Measurements from ENCODE around the gene ZDHHC14. TPM values are rescaled to one million over a fixed set of nuclear protein-coding genes. Genes with fewer than 3 reads are reported as not detected.
"Not testable (repeated sequence)": the region's sequence is repeated elsewhere in the genome, so short reads cannot be mapped to it uniquely, and the experiment has no call there.

Gene ZDHHC14
- total and polyA plus RNA-seq, 3 donors from 2014 or later = 28.5 to 74.9 (median 67.9) TPM

- no peak for TF ChIP-seq POLR2A (IDR thresholded peaks at IDR 0.05)
- TF ChIP-seq, protein P1, sequence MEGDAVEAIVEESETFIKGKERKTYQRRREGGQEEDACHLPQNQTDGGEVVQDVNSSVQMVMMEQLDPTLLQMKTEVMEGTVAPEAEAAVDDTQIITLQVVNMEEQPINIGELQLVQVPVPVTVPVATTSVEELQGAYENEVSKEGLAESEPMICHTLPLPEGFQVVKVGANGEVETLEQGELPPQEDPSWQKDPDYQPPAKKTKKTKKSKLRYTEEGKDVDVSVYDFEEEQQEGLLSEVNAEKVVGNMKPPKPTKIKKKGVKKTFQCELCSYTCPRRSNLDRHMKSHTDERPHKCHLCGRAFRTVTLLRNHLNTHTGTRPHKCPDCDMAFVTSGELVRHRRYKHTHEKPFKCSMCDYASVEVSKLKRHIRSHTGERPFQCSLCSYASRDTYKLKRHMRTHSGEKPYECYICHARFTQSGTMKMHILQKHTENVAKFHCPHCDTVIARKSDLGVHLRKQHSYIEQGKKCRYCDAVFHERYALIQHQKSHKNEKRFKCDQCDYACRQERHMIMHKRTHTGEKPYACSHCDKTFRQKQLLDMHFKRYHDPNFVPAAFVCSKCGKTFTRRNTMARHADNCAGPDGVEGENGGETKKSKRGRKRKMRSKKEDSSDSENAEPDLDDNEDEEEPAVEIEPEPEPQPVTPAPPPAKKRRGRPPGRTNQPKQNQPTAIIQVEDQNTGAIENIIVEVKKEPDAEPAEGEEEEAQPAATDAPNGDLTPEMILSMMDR (IDR thresholded peaks at IDR 0.05) = no peak
- H3K36me3 ChIP-seq (ENCODE audit: low read depth, missing control alignments) = no peaks in the 10 kb centered on the region
- H3K27me3 ChIP-seq = no peaks in the 10 kb centered on the region
- WGBS, 2 donors = 87 to 91% methylated on average over 13 to 17 of the region's 17 CpGs
- H3K27ac ChIP-seq = no peak overlapping the region
- DNase-seq = no peak
- no peaks in the 10 kb centered on the region for H3K4me1 ChIP-seq
- H3K9me3 ChIP-seq = no peaks in the 10 kb centered on the region
- intact Hi-C loops (cut with DNase I; ENCODE audit: low total_unique reads) = no loop called here
- no peak overlapping the region for H3K4me3 ChIP-seq
Measured at GRCh38 chr6:157695301-157696040, 314.5 kb downstream of the ZDHHC14 start.

- intact Hi-C loops (cut with DNase I; ENCODE audit: low total_unique reads) = no loop called here
- no peak overlapping the region for H3K27ac ChIP-seq
Measured at GRCh38 chr6:157699777-157700636, 319.0 kb downstream of the ZDHHC14 start.

DNA sequence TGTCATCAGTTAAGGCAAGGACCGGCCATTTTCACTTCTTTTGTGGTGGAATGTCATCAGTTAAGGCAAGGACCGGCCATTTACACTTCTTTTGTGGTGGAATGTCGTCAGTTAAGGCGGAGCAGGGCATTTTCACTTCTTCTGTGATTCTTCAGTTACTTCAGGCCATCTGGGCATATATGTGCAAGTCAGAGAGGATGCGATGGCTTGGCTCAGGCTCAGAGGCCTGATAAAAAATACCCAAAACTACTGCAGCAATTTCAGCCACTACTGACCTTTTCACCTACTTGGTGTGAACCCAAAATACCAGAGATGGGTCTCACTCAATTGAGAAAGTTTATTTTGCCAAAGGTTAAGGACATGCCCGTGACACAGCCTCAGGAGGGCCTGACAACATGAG is 325.4 kb downstream of the ZDHHC14 start:
- WGBS, 2 donors = 70 to 73% methylated on average over 6 of the region's 6 CpGs
- intact Hi-C loops (cut with DNase I; ENCODE audit: low total_unique reads); H3K36me3 ChIP-seq (ENCODE audit: low read depth, missing control alignments): not testable (repeated sequence)

More at GRCh38 chr6:157699777-157700636, 319.0 kb downstream of the ZDHHC14 start:
- Histone ChIP-seq H3K27me3 (no peaks in the 10 kb centered on the region), H3K4me3 (no peak overlapping the region), H3K36me3 (ENCODE audit: low read depth, missing control alignments) (no peaks in the 10 kb centered on the region), H3K9me3 (no peaks in the 10 kb centered on the region), H3K4me1 (no peaks in the 10 kb centered on the region)
- TF ChIP-seq, protein P1 (IDR thresholded peaks at IDR 0.05) = no peak
- TF ChIP-seq POLR2A (IDR thresholded peaks at IDR 0.05) = no peak
- 82 to 83% methylated on average over 16 to 17 of the region's 17 CpGs for WGBS, 2 donors
- no peak for DNase-seq

GRCh38 chr6:157706883-157707282 is 325.9 kb downstream of the ZDHHC14 start:
- no peaks in the 10 kb centered on the region for H3K4me1 ChIP-seq
- WGBS, 2 donors = 85 to 89% methylated on average over 2 of the region's 2 CpGs
- no peaks in the 10 kb centered on the region for H3K27me3 ChIP-seq
- no peak overlapping the region for H3K4me3 ChIP-seq
- no peak for DNase-seq
- H3K36me3 ChIP-seq (ENCODE audit: low read depth, missing control alignments) = no peaks in the 10 kb centered on the region
- intact Hi-C loops (cut with DNase I; ENCODE audit: low total_unique reads) = no loop called here
- H3K9me3 ChIP-seq = no peaks in the 10 kb centered on the region
- no peak for TF ChIP-seq POLR2A (IDR thresholded peaks at IDR 0.05)
- TF ChIP-seq, protein P1 (IDR thresholded peaks at IDR 0.05) = no peak
- H3K27ac ChIP-seq = no peak overlapping the region

More for the DNA sequence above, 325.4 kb downstream of the ZDHHC14 start:
- not testable (repeated sequence) for DNase-seq, H3K27ac ChIP-seq, H3K27me3 ChIP-seq, H3K4me3 ChIP-seq, H3K9me3 ChIP-seq, H3K4me1 ChIP-seq

GRCh38 chr6:157707576-157707975 is 326.6 kb downstream of the ZDHHC14 start:
- WGBS, 2 donors = 47 to 55% methylated on average over 5 to 6 of the region's 6 CpGs
- H3K27me3 ChIP-seq = no peaks in the 10 kb centered on the region

More at GRCh38 chr6:157707576-157707975, 326.6 kb downstream of the ZDHHC14 start:
- Histone ChIP-seq H3K9me3 (no peaks in the 10 kb centered on the region), H3K4me3 (no peak overlapping the region), H3K27ac (no peak overlapping the region), H3K4me1 (no peaks in the 10 kb centered on the region), H3K36me3 (ENCODE audit: low read depth, missing control alignments) (no peaks in the 10 kb centered on the region)
- no peak for DNase-seq
- intact Hi-C loops (cut with DNase I; ENCODE audit: low total_unique reads) = no loop called here
- no peak for TF ChIP-seq POLR2A (IDR thresholded peaks at IDR 0.05)
- TF ChIP-seq, protein P1 (IDR thresholded peaks at IDR 0.05) = no peak
